GM21367 (cell line): Measurements from ENCODE around the gene USO1.
"Not testable (repeated sequence)": the region's sequence is repeated elsewhere in the genome, so short reads cannot be mapped to it uniquely, and the experiment has no call there.

Experiments used
- ATAC-seq: cut with Tn5 transposase; IDR thresholded peaks from one replicate; pipeline ENCODE4 v1.9.1; 2021; ENCODE audit not compliant: unreplicated experiment

The USO1 gene

GRCh38 chr4:75714011-75714410, 10.4 kb upstream of the USO1 start:
- no peak for ATAC-seq

DNA sequence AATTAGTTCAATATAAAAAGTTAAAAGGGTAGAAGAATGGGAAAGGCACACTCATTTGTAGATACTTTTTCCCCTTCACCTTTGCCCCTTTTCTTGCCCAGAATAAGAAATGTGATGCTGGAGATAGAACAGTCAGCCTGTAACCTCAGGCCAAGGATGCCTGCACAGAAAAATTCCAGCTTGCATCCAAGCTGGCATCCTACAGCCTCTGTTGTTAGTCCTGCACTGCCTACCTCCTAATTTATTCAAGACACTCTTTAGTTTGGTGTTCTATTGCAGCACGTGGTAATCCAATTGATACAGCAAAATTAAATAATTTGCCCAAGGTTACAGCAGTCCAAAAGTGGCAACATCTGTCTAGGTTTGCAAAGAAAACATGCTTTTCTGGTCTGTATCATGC, 9.7 kb upstream of the USO1 start:
- no peak for ATAC-seq

- ATAC-seq = no peak
Observed at GRCh38 chr4:75715105-75715799, 9.1 kb upstream of the USO1 start.

DNA sequence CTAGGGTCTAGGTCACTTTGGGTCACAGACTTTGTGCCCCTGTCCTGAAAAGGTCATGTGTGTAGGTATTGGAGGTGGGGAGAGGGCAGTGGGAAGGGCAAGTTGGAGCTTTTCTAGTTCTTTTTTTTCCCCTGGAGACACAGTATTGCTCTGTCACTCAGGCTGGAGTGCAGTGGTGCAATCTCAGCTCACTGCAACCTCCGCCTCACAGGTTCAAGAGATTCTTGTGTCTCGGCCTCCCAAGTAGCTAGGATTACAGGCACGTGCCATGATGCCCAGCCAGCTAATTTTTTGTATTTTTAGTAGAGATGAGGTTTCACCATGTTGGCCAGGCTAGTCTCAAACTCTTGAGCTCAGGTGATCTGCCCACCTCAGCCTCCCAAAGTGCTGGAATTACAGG, 8.3 kb upstream of the USO1 start:
- ATAC-seq = not testable (repeated sequence)

DNA sequence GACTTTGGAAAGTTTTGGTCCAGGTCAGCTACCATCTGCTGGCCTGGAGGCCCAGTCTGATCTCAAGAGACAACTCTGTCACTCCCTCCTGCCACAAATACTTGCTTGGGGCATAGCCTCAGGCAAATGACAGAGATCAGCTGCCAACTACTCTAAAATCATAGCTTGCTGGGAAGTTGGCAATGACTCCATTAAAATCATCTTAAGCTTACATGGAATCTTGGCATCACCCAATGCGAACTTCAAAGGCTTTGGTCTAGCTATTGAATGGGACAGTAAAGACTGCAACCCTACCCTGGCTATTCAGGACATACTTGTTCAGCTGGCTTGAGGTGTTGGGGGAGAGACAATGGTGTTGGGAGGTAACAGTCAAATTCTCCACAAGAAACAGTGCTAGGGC, 7.0 kb upstream of the USO1 start:
- ATAC-seq = no peak

- ATAC-seq = no peak
Observed at GRCh38 chr4:75718529-75718928, 5.8 kb upstream of the USO1 start.

DNA sequence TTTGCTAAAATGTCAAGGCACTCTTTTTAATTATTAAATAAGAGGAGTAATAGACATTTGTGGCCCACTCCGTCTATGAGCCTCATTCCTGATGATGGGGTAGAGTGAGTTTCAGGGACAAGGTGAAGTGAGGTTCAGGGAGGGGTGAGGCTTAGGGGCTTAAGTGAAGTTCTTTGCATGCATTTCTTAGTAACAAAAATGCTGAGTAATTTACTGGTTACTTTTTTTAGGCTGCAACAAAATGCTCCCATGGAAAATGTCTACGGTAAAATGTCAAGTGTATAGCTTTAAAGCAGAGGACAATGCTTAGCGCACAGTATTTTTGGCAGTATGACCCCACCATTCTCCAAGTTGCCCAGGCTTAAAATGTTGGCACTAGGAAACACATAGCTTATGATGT, 2.0 kb upstream of the USO1 start:
- no peak for ATAC-seq

- no peak for ATAC-seq
Observed at GRCh38 chr4:75723163-75724065, 963 bp upstream of the USO1 start.

GRCh38 chr4:75724867-75725724, 719 bp downstream of the USO1 start:
- peak; percentile 48 for ATAC-seq

DNA sequence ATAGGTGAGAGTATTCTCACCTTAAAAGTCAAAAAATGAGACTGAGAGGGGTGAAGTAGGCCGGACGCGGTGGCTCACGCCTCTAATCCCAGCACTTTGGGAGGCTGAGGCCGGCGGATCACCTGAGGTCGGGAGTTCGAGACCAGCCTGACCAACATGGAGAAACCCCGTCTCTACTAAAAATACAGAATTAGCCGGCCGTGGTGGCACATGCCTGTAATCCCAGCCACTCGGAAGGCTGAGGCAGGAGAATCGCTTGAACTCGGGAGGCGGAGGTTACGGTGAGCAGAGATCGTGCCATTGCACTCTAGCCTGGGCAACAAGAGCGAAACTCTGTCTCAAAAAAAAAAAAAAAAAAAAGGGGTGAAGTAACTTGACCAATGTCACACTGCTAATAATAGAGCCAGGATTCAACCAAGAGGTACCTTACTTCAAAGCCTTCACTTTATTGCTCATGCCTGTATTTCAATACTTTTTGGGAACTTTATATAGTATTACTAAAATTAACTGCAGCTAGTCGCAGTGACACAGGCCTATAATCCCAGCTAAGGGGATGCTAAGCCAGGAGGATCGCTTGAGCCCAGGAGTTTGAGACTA, 1.7 kb downstream of the USO1 start:
- ATAC-seq = not testable (repeated sequence)

GRCh38 chr4:75726577-75726976, 2.2 kb downstream of the USO1 start:
- ATAC-seq = no peak

GRCh38 chr4:75727073-75727472, 2.7 kb downstream of the USO1 start:
- no peak for ATAC-seq

GRCh38 chr4:75729836-75730235, 5.5 kb downstream of the USO1 start:
- no peak for ATAC-seq

GRCh38 chr4:75733369-75733768, 9.0 kb downstream of the USO1 start:
- ATAC-seq = no peak

DNA sequence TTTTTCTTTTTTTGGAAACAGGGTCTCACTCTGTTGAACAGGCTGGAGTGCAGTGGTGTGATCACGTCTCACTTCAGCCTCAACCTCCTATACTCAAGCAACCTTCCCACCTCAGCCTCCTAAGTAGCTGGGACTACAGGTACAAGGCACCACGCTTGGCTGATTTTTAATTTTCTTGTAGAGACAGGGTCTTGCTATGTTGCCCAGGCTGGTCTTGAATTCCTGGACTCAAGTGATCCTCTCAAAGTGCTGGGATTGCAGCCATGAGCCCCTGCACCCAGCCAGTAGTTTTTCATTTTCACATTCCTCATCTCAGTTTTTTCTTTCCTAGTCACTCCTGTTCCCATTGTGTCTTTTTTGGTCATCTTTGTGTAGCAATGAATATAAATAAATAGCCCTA, 11.1 kb downstream of the USO1 start:
- ATAC-seq = no peak

GRCh38 chr4:75736862-75737261, 12.5 kb downstream of the USO1 start:
- ATAC-seq = no peak

GRCh38 chr4:75737398-75737797, 13.0 kb downstream of the USO1 start:
- ATAC-seq = no peak

DNA sequence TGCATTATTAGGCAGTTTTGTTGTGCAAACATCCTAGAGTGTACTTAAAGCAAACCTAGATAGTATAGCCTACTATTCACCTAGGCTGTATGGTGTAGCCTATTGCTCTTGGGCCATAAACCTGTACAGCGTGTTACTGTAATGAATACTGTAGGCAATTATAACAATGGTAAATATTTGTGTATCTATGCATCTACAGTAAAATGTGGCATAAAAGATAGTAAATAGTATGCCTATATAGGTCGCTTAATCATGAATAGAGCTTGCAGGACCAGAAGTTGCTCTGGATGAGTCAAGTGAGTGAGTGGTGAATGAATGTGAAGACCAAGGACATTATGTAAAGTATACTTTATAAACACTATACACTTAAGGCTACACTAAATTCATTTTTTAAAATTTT, 16.6 kb downstream of the USO1 start:
- no peak for ATAC-seq

DNA sequence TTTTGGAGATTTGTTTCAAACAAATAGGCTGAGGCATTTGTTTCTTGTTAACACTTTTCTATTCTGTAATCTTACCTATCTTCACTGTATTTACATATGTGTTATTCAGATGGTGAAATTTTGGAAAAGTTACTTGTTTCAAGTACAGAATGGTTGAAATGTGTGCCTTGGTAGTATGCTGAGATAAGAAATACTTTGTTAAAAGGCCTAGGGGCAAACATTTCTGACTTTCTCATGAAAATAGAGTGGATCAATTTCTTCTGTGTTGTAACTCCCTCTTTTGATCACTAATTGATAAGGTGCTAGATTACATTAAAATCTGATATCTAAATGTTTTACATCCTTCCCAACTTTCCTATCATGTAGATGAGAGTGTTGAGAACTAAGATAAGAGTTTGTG, 18.1 kb downstream of the USO1 start:
- ATAC-seq = no peak

GRCh38 chr4:75745161-75745560, 20.8 kb downstream of the USO1 start:
- no peak for ATAC-seq

- no peak for ATAC-seq
Observed at GRCh38 chr4:75745721-75746199, 21.4 kb downstream of the USO1 start.
